ENCODE measurements around the gene VTI1A.

The VTI1A gene

DNA sequence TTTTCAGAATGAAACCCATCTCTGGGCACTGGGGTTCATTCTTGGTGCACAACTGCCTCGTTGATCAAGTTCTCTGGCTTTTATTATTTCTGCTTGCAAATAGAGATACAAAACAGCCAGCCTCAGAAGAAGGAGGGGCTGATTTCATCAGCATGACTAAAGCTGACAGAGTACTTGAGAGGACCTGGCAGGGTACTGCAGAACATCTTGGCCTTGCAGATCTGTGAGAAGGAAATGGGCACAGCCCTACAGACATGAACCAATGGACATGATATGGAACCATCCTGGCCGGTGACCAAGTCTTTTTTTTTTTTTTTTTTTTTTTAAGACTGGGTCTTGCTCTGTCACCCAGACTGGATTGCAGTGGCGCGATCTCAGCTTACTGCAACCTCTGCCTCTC lies 240.6 kb downstream of the VTI1A start:
- no peak overlapping the region for H3K4me3 ChIP-seq (ENCODE audit: low read depth, low read length)
- POLR2A ChIA-PET: no interaction called here
- CTCF ChIA-PET: interaction anchor here (2.1 kb wide), 1 partner anchor 11 kb away, joined by 5 read pairs; no protein-coding TSS in a partner anchor
- TF ChIP-seq, protein P1, sequence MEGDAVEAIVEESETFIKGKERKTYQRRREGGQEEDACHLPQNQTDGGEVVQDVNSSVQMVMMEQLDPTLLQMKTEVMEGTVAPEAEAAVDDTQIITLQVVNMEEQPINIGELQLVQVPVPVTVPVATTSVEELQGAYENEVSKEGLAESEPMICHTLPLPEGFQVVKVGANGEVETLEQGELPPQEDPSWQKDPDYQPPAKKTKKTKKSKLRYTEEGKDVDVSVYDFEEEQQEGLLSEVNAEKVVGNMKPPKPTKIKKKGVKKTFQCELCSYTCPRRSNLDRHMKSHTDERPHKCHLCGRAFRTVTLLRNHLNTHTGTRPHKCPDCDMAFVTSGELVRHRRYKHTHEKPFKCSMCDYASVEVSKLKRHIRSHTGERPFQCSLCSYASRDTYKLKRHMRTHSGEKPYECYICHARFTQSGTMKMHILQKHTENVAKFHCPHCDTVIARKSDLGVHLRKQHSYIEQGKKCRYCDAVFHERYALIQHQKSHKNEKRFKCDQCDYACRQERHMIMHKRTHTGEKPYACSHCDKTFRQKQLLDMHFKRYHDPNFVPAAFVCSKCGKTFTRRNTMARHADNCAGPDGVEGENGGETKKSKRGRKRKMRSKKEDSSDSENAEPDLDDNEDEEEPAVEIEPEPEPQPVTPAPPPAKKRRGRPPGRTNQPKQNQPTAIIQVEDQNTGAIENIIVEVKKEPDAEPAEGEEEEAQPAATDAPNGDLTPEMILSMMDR (IDR thresholded peaks at IDR 0.05; ENCODE audit: insufficient read depth, low read length, missing control alignments): no peak
- DNase-seq (ENCODE audit: low read depth, low spot score): no peak

DNA sequence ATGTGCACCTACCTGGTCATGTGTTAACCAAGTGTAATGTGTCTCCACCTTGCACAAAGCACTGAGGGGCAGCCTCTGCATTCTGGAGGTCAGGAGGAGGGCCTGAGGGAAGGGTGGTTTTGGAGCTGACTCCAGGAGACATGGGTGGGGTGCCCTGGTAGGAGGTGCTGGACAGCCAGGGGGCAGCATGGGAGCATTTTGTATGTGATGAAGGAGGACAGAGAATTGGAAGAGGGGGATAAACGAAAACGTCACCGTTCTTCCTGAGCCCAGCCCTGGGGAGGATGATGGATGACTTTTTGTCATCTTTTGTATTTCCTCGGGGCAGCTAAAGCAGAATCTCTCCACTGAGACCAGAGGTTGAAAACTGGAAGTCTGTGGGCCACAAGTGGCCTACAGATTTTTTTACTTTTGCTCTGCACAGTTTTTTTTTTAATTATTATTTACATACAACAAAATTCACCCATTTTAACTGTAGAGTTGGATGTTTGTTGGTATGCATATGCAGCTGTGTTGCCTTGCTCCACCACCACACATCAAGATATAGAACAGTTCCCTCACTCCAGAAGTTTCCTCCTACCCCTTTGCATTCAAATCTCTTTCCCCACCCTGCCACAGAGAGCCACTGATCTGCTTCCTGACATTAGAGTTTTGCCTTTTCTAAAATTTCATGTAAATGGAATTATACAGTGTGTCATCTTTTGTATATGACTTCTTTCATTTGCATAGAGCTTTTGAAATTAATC lies 242.5 kb downstream of the VTI1A start:
- ChIA-PET CTCF (interaction anchor here (1.1 to 2.1 kb wide), 2 partner anchors 9 to 695 kb away, joined by 3 to 5 read pairs; no protein-coding TSS in a partner anchor), POLR2A (no interaction called here)
- no peak for DNase-seq (ENCODE audit: low read depth, low spot score)
- no peak overlapping the region for H3K4me3 ChIP-seq (ENCODE audit: low read depth, low read length)
- TF ChIP-seq, protein P1 (IDR thresholded peaks at IDR 0.05; ENCODE audit: insufficient read depth, low read length, missing control alignments): peak; percentile 21

DNA sequence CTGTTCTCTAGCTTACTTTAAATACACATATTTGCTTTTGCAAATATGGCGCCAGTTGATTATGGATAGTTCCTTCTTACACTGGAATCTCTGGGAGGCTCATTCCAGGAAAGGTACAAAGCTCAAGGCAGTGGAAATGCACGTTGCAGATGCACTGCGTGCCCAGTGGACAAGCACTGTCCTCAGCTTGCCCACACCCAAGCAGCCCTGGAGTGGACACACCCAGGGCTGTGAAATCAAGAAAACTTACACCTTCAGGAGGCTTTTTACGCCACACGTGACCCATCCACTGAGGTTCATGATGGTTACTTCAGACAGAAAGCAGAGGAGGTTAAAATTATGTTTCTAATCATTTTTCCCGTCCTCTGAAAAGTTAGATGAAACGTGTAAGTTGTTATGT lies 248.5 kb downstream of the VTI1A start:
- TF ChIP-seq, protein P1 (IDR thresholded peaks at IDR 0.05; ENCODE audit: insufficient read depth, low read length, missing control alignments): no peak
- POLR2A ChIA-PET: no interaction called here
- CTCF ChIA-PET: interaction anchor here (1.3 to 2.4 kb wide), 2 partner anchors 10 to 25 kb away, joined by 3 to 8 read pairs; no protein-coding TSS in a partner anchor
- DNase-seq (ENCODE audit: low read depth, low spot score): no peak
- H3K4me3 ChIP-seq (ENCODE audit: low read depth, low read length): no peak overlapping the region

DNA sequence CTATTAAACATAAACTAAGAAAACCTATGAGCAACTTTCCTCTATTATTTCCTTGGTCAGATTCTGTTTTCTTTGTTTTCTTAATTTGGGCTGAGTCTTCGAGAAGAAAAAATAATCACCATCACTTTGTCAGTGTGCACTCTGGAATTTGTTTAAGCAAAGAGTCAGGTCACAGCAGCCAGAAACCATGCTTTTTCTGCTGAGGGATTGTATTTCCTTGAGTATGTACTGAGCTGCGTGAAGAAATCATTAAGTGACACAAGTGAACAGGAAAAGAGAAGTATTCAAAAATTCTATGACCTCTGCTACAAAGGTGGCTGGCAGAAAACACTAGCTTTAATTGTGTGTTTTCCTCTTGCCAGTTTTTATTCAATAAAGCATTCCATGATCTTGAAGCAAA lies 249.6 kb downstream of the VTI1A start:
- POLR2A ChIA-PET: no interaction called here
- no peak for DNase-seq (ENCODE audit: low read depth, low spot score)
- no peak overlapping the region for H3K4me3 ChIP-seq (ENCODE audit: low read depth, low read length)
- TF ChIP-seq, protein P1 (IDR thresholded peaks at IDR 0.05; ENCODE audit: insufficient read depth, low read length, missing control alignments): no peak
- CTCF ChIA-PET: interaction anchor here (2.4 kb wide), 1 partner anchor 24 kb away, joined by 8 read pairs; no protein-coding TSS in a partner anchor

DNA sequence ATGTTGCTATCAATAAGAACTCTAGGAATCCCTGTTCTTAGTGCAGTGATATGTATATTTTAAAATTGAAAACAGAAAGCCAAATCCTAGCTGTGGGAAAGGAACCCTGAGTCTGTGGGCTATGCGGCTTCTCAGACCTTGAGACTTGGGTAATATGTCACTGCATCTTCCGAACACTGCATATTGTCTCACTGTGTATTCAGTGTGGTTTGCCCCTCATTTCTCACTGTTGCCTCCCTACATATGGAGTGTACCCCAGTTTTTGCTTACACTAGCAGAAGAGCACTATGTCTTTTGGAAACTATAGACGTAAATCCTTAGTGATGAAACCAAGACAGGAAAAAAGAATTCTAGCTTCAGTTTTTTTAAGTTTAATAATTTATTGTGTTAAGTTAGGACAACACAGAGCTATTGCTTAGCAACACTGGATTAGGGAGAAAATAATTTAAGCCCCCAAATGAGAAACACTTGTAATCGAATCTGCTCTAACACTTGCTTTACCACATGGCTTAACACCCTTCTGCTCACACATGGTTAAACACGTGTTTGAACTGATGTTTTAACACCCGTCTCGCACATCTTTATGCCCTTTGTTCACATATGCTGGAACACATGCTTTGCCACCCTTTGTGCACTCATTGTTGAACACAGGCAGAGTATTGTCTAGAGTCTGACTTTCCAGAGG lies 251.3 kb downstream of the VTI1A start:
- POLR2A ChIA-PET: no interaction called here
- no peak overlapping the region for H3K4me3 ChIP-seq (ENCODE audit: low read depth, low read length)
- CTCF ChIA-PET: interaction anchor here (1.4 to 1.7 kb wide), 3 partner anchors 9 to 25 kb away, joined by 3 to 5 read pairs (median 5); no protein-coding TSS in a partner anchor
- DNase-seq (ENCODE audit: low read depth, low spot score): no peak
- TF ChIP-seq, protein P1 (IDR thresholded peaks at IDR 0.05; ENCODE audit: insufficient read depth, low read length, missing control alignments): no peak

DNA sequence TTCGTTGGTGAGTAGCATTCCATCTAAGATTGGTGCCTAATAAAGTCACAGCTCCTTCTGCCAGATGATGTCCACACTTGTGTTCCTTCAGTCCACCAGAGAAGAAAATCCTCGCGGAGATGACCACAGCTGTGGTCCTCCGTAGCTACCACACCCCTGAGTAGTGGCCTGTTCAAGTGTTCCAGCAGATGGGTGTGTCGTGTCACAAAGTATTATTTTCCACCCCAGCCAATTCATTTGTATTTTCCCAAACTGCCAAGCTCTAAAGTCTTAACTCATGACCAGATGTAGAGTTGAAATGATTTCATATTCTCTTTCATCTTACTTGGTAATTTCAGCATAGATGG lies 251.8 kb downstream of the VTI1A start:
- DNase-seq (ENCODE audit: low read depth, low spot score): no peak
- TF ChIP-seq, protein P1 (IDR thresholded peaks at IDR 0.05; ENCODE audit: insufficient read depth, low read length, missing control alignments): no peak
- CTCF ChIA-PET: interaction anchor here (1.4 to 1.7 kb wide), 3 partner anchors 10 to 24 kb away, joined by 3 to 5 read pairs (median 5); no protein-coding TSS in a partner anchor
- H3K4me3 ChIP-seq (ENCODE audit: low read depth, low read length): no peak overlapping the region
- POLR2A ChIA-PET: no interaction called here
